Hematopoietic multipotent progenitor cell treated with erythropoietin and hydrocortisone succinate and interleukin-3 and kit ligand, for 8 days (in vitro differentiated cells): ENCODE results near the gene FAM222B.
A peak's percentile ranks its signal among the peaks of the same experiment; 100 is the strongest.
"Not testable (repeated sequence)": the region's sequence is repeated elsewhere in the genome, so short reads cannot be mapped to it uniquely, and the experiment has no call there.

ENCODE experiments used
- DNase-seq: peaks from one replicate; pipeline ENCODE4 v3.0.0-alpha.2; 2015

The FAM222B gene

DNA sequence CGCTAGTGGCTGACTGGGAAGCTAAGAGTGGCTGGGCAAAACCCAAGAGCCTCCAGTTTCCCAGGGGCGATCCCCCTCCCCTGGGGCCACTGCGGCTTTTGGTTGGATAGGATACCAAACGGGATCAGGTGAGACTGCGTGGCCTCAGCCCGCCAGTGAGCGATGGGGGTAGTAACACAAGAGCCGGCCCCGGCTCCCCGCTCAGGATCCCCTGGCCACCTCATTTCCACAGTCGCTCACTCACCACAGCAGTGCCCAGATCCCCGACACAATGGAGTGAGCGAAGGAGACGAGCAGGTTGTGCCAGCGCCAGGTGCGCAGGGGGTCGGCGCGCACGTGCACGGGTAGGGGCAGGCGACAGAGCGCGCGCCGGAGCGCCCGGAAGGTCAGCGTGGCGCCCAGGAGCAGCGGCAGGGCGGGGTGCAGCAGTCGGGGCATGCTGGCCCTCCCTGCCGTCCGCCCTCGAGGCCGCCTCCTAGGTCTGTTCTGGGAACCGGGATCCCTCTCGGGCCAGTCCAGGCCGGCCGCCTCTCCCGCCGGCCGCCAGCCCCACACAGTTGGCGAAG lies 116.8 kb downstream of the FAM222B start:
- peak; percentile 80 for DNase-seq

DNA sequence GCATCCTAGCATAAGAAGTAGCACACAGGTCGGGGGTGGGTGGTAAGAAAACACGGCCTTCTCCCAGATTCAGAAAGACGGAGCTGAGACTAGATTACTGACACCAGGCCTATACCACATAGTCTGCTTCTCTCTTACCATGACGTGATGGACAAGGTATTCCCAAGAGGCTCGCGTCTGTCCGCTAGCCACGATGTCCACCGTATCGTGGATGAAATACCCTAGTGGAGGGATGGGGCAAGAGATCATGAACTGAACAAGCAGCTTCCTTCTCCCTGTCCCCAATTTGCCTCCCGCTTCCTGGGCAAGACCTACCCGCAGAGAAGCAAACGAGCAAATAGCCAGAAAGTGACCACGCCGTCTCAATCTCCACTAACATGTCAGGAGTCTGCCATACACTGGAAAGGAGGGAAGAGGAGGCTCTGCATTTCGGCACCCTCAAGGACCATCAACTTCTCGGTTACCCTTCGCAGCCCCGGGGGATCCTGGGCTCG lies 117.4 kb downstream of the FAM222B start:
- peak; percentile 66 for DNase-seq

DNA sequence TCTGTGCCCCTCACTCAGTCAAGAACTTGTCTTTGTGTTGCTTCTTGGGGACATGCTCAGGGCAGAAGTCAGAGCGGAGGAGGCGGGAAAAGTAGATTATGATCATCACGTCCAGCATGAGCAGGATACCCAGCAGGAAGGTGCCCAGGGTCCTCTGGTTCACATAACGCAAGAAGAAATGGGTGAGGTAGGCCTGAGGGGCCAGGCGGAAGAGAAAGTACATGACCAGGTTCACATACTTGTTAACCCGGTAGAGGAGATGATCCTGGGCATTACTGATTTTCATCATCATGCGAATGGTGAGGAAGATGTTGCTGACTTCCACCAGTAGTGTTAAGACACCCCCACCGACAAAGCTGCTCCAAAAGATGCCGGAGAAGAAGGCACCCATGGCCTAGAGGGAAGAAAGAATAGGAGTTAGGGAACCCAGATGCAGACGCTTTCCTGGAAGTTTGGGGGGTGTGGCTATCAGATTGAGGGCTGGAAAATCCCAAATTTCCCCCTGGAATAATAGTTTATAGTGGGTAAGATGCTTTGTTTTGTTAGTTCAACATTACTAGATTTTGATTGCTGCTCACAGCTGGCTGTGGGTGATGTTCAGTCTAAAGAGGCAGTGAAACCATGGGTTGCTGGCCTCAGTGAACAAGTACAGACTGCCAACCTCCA lies 118.0 kb downstream of the FAM222B start:
- peak; percentile 41 for DNase-seq

DNA sequence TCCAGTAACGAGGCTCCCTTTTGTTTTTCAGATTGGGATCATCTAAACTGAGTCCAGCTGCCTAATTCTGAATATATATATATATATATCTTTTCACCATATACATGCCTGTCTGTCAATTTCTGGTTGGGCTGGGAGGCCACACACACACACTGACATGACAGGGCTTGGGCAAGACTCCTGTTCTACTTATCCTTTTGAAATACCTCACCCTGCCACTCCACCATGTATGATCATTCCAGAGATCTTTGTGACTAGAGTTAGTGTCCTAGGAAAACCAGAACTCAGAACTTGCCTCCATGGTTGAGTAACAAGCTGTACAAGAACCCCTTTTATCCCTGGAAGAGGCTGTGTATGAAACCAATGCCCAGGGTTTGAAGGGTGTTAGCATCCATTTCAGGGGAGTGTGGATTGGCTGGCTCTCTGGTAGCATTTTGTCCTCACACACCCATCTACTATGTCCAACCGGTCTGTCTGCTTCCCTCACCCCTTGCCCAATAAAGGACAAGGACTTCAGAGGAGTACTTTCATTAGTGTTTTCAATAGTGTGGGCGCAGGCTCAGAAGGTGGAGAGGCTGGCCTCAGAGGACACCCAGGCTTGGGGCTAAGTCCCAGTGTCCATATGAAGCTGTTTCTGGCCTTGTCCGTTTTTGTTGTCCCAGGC lies 118.6 kb downstream of the FAM222B start:
- not testable (repeated sequence) for DNase-seq

DNA sequence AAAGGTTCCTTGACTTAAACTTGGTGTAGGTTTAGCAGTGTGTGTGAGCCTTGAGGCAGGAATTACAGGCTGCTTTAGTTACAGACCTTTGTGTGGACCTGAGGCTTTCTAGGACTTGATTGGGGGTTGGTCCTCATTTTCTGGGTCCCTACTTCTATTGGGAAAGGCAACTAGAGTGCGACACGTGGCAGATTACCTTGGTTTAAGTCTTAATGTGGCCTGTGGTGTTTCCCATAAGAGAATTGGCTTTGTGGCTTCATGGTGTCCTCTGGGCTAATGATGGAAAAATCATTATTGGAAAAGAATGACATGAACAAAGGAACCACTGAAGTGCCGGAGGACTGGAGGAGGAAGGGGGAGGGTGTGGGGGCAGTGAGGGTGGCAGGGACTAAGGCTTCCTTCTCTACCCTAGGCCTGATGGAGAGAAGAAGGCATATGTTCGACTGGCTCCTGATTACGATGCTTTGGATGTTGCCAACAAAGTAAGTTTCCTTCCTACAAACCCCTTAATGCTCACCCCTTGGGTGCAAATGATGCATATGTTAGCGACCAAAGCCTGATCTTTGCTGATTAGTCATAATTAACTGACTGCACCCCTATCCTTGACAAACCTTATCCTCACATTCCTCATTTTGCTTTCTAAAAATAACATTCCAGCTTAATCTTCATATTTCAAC lies 119.3 kb downstream of the FAM222B start:
- no peak for DNase-seq

DNA sequence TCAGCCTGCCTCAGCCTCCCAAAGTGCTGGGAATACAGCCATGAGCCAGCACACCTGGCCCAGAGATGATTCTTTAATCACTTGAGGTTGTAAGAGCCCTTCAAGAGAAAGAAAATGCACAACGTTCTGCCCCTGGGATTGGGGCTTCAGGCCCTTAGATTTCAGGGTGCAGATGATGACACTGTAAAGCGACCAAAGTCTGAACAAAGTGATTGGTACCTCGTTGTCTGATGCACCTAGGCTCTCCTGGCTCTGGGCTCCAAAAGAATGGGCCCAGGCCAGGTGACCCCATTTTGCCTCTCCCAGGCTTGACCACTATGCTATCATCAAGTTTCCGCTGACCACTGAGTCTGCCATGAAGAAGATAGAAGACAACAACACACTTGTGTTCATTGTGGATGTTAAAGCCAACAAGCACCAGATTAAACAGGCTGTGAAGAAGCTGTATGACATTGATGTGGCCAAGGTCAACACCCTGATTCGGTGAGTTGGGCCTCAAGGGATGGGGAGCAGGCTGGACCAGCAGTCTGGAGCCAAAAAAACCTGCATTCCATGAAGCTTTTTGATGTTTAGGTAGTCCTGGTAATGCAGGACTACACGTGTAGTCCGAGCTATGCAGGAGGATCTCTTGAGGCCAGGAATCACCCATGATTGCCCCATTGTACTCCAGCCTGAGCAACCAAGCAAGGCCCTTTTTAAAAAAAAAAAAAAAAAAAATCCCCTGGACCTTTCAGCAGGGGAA lies 120.0 kb downstream of the FAM222B start:
- no peak for DNase-seq

DNA sequence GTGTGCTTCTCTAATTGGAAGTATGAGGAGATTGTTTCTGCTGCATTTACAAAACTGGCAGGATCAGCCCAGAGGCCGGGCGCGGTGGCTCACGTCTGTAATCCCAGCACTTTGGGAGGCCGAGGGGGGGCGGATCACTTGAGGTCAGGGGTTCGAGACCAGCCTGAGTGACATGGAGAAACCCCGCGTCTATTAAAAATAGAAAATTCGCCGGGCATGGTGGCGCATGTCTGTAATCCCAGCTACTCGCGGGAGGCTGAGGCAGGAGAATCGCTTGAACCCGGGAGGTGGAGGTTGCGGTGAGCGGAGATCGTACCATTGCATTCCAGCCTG lies 121.6 kb downstream of the FAM222B start:
- DNase-seq: not testable (repeated sequence)

DNA sequence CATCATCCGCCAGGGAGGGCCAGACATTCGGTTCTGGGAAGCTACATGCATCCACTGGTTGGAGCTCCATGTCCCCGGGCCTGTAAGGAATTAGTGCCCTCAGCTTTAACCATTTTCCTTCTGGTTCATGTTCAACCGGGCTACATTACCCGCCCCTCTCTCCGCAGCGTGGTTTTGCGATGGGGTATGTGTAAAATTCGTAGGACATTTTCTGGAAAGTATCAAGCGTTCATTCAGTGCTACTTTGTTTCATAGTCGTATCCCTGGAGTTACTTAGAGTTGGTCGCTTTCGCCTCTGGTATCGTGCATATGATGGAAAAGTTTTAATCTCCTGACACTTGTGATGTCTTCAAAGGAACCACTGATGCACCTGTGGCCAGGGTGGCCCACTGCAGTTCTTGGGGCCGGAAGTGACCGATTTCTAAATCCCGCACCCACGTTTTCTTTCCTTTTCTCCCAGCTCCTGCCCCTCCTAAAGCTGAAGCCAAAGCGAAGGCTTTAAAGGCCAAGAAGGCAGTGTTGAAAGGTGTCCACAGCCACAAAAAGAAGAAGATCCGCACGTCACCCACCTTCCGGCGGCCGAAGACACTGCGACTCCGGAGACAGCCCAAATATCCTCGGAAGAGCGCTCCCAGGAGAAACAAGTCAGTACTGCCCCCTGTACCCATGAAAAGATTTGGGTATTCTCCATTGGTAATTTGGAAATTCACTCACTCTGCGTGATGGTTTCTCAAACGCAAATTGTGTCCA lies 122.2 kb downstream of the FAM222B start:
- peak; percentile 59 for DNase-seq

DNA sequence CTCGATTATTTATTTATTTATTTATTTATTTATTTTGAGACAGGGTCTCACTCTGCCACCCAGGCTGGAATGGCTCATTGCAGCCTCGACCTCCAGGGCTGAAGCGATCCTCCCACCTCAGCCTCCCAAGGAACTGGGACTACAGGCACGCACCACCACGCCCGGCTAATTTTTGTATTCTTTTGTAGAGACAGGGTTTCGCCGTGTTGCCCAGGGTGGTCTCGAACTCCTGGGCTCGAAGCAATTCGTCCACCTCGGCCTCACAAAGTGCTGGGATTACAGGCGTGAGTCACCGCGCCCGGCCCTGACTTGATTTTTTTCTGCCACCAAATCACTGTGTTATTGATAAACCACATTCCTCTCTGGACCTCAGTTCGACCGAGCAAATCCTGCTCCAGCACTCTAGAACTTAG lies 123.6 kb downstream of the FAM222B start:
- DNase-seq: no peak

DNA sequence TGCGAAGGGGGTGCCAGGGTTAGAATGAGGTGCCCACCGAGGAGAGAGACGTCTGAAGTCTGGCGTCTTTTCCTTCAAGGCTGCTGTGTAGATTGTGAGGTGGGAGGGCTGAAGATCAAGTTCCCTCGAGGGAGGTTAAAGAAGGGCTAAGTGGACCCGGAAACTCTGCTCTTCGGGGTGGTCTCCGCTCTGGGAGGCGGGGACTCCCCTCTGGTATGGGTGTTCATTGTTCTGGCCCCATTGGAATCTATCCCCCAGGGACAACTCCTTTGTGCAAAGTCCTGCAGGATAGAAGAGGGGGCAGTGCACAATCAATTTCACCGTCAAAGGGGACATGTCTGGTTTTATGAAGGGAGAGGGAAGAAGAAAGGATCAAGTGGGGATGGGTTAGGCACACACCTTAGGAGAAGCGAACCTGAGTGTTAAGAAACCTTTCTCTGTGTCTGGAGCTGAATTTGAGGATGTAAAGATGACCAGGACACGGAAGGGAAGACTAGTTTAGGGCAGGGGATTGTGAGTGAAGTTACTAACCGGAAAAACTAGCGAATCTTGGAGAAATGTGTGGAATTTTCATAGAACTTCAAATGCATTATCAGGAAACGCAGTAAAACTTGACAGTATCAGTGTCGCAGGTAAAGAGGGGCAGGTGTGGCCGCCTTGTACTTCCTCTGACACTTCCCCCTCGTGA lies 124.1 kb downstream of the FAM222B start:
- DNase-seq: no peak

DNA sequence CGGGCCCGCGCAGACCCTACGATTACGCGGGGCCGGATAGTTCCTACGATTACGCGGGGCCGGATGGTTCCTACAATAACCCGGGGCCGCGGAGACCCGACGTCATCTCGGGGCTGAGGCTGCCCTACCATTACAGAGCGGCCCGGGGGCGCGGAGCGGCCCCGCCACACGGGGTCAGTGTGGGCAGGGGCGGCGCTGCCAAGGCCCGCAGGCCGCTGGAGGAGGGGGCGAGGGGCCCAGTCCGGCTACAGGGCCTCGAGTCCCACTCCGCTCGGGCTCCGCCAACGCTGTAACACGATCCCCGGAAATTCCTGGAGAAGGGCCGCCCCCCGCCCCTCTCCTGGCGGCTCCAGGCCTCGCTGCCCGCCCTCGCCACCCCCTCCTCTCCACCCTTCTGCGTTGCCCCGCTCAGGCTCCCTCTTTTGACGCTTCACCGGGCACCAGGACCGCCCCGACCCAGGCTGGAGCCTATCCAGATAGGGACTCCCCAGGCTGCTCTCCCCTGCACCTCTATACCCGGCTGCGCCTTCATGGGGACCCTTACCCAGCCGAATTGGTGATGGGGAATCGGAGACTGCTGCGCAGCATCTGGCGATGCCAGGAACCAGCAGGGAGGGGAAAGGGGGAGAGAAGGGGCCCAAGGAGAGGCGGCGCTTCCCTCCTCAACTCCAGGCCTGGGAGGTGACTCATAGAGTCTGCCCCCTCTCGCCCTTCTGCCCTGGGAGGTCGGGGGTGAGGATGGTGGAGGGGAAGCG lies 124.8 kb downstream of the FAM222B start, which contains the start of gene RAB34:
Gene RAB34, minus strand, starts transcription at position 291 of the 755 bp plus-strand sequence. CDS start 602 bp downstream, outside the sequence.
- DNase-seq: no peak

DNA sequence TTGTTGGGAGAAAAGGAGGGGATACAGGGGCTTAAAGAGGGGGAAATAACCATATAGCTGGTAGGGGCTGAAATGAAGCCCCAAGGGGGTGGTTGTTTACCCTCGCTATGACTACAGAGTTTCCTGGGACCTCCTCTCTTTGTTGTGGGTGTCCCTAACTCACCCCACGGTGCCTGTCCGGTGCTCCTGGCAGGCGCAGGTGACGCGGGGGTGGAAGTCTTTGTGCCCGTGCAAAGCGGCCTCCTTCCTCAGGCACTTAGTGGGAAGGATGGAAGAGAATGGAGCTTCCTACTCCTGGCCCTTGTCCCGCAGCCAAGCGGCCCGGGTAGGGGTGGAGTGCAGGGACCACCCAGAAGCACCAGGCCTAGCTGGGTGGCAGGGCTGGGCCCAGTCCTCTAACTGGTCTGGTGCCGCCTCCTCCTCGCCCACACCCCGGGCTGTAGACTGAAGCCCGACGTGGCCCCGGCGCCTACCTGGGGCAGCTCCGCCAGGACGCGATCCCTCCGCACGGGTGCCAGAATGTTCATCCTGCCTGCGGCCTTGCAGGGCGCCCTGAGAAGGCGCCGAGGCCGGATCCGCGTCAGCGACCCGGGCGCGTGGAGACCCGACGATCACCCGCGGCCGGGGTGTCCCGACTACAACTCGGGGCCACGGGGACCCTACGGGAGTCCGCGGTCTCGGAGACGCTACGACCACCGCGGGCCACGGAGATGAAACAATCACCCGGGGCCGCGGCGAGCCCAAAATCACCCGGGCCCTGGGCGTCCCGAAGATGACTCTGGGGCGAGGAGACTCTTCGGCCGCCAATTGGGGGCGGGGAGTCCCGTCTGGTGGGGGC lies 125.6 kb downstream of the FAM222B start:
- no peak for DNase-seq

DNA sequence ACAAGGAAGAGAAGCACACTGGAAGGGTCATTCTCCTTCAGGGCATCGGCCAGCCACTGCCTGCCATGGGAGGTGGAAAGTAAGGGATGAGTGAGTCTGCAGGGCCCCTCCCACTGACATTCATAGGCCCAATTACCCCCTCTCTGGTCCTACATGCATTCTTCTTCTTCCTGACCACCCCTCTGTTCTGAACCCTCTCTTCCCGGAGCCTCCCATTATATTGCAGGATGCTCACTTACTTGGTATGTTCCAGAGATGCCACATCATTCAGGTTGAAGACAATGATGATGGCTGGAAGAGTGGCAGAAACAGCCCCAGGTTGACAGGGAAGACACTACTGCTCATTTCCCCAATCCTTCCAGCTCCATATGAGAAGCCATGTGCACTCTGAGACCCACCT lies 127.4 kb downstream of the FAM222B start:
- DNase-seq: no peak

DNA sequence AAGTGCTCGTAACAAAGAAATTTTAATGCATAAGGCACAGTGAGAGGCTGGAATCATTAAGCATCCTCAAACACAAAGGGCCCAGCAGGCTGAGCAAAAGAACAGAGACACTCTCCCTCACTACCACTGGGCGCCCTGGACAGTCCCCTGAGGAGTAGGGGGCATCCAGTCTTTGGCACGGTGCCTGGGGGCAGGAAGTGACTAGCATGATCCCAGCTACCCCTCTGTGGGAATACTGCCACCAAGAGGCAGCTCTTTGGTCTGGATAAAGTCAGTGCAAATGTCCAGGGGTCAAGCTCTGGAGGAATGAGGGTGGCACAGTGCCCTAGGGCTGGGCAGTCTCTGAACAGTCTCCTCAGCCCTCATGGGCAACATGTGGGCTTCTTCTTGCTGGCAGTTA lies 128.3 kb downstream of the FAM222B start:
- DNase-seq: no peak

DNA sequence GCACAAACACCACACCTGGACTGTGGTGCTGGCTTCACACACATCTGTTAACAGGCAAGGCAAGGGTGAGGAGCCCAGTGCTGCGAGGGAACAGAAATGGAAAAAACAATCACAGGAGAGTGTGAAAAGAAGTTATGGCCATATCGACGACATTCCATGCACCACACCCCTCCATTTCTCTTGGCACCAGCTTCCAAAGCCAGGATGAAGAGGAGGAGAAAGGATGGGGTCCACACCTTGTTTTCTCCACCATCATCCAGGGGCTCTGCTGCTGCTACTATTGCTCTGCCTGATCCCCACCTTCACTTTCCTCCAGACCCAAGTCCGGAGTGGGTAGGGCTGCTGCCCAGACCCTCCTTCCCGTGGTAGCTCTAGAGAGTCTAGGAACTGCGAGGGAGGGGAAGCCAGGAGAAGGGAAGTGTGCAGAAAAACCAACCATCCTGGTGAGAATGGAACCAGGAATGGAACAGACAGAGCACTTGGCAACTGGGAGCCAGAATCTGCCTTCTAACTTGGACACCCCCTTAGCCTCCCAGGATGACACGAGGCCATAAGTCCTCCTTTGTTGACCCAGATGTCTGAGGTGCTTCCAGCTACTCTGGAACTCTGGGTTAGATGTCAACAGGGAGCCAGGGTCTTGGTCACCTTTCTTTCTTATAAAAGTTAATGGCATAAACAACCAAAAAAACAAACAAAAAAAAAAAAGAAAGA lies 129.7 kb downstream of the FAM222B start:
- DNase-seq: no peak

DNA sequence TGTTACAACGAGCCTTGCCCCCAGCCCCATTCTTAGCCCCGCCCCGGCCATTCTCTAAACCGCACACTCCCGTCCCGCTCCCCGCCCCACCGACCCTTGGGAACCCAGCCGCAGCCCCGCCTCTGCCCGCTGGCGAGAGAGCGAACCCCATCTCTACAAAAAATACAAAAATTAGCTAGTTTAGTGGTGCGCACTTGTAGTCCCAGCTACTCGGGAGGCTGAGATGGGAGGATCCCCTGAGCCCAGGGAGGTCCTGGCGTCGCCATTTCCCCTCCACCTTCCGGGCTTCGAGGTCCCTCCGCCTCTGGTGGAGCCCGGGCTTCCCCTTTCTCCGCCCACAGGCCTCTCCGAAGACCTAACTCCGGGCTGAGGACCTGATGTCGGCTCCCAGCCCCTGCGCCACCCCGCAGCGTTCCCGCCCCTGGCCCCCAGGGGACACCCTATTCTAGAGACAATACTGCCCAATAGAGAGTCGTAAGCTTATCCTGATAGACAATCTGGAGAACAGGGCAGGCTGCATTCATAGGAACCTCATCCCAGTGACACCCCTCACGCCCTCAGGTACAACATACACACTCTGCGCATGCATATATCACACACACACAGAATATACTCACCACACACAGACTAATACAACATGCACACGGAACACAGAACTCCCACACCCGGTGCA lies 130.4 kb downstream of the FAM222B start:
- DNase-seq: peak; percentile 62

DNA sequence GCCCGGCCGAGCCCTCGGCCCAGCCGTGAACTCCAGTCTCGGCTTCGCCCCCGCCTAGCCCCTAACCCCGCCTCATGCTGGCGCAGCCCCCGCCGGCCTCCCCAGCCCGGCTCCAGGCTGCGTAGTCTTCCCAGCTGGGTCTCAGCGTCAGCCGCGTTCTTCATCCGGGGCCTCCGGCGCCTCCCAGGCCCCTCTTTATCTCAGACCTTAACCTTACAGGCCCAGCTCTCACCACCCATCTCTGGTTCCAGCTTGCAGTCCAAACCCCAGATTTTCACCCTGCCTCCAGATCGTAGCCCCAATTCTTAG lies 130.9 kb downstream of the FAM222B start, which contains the start of gene PROCA1:
Gene PROCA1, minus strand, starts transcription at position 166 of the 309 bp plus-strand sequence. CDS start 228 bp downstream, outside the sequence.
- DNase-seq: peak; percentile 72
